GM18858 (cell line): ENCODE data around the gene FBXW7.

Experiments used
- ATAC-seq: cut with Tn5 transposase; IDR thresholded peaks from one replicate; pipeline ENCODE4 v1.9.1; 2021; ENCODE audit not compliant: unreplicated experiment

FBXW7 gene

GRCh38 chr4:152342293-152342692 lies 193.6 kb downstream of the FBXW7 start:
- ATAC-seq = no peak

GRCh38 chr4:152340818-152341217 lies 195.1 kb downstream of the FBXW7 start:
- no peak for ATAC-seq

GRCh38 chr4:152339576-152339975 lies 196.3 kb downstream of the FBXW7 start:
- no peak for ATAC-seq

- ATAC-seq = no peak
Observed at GRCh38 chr4:152334931-152335330, 201.0 kb downstream of the FBXW7 start.

GRCh38 chr4:152331042-152331441 lies 204.8 kb downstream of the FBXW7 start:
- no peak for ATAC-seq

- no peak for ATAC-seq
Observed at GRCh38 chr4:152328582-152328981, 207.3 kb downstream of the FBXW7 start.

- ATAC-seq = no peak
Observed at GRCh38 chr4:152327606-152328453, 208.1 kb downstream of the FBXW7 start.

GRCh38 chr4:152325831-152326230 lies 210.1 kb downstream of the FBXW7 start:
- ATAC-seq = no peak

- no peak for ATAC-seq
Observed at GRCh38 chr4:152323221-152323620, 212.7 kb downstream of the FBXW7 start.

- no peak for ATAC-seq
Observed at GRCh38 chr4:152322656-152323055, 213.2 kb downstream of the FBXW7 start.

- ATAC-seq = no peak
Observed at GRCh38 chr4:152321923-152322322, 214.0 kb downstream of the FBXW7 start.

GRCh38 chr4:152321398-152321797 lies 214.5 kb downstream of the FBXW7 start:
- no peak for ATAC-seq

- ATAC-seq = no peak
Observed at GRCh38 chr4:152316969-152317368, 218.9 kb downstream of the FBXW7 start.

- no peak for ATAC-seq
Observed at GRCh38 chr4:152310257-152310656, 225.6 kb downstream of the FBXW7 start.

- no peak for ATAC-seq
Observed at GRCh38 chr4:152309418-152309817, 226.5 kb downstream of the FBXW7 start.

GRCh38 chr4:152308951-152309350 lies 226.9 kb downstream of the FBXW7 start:
- ATAC-seq = no peak

GRCh38 chr4:152307669-152308068 lies 228.2 kb downstream of the FBXW7 start:
- ATAC-seq = no peak

- no peak for ATAC-seq
Observed at GRCh38 chr4:152306541-152306940, 229.4 kb downstream of the FBXW7 start.

GRCh38 chr4:152304220-152304619 lies 231.7 kb downstream of the FBXW7 start:
- ATAC-seq = peak; percentile 75

- ATAC-seq = no peak
Observed at GRCh38 chr4:152301381-152301780, 234.5 kb downstream of the FBXW7 start.

- no peak for ATAC-seq
Observed at GRCh38 chr4:152299553-152299952, 236.3 kb downstream of the FBXW7 start.

GRCh38 chr4:152296386-152296785 lies 239.5 kb downstream of the FBXW7 start:
- no peak for ATAC-seq

GRCh38 chr4:152294765-152295164 lies 241.1 kb downstream of the FBXW7 start:
- no peak for ATAC-seq
